DND-41 (cell line): ENCODE results near the gene CPA2.
A peak's percentile ranks its signal among the peaks of the same experiment; 100 is the strongest.

Experiments used
- ATAC-seq: fragments of 200-7000 bp; cut with Tn5 transposase; 3 replicates; pipeline ENCODE4 v1.9.1; 2021; ENCODE audit warnings: low read depth; ENCODE audit not compliant: insufficient read depth
- DNase-seq: peaks from one replicate; pipeline ENCODE4 v3.0.0-alpha.2; 2020
- H2AFZ ChIP-seq: 2 replicates; pipeline ENCODE4 v1.6.0; 2012; ENCODE audit warnings: low read depth, low read length
- H3K27ac ChIP-seq: 2 replicates; pipeline ENCODE4 v1.5.1; 2012; ENCODE audit warnings: low read length, inconsistent platforms
- H3K27me3 ChIP-seq: fragments of 200-600 bp; sonication (generic); 2 replicates; pipeline ENCODE4 v1.6.0; 2012; ENCODE audit warnings: low read length, mild to moderate bottlenecking, inconsistent platforms; ENCODE audit not compliant: insufficient read depth, poor library complexity
- H3K36me3 ChIP-seq: 2 replicates; pipeline ENCODE4 v1.5.1; 2012; ENCODE audit warnings: low read length, inconsistent platforms; ENCODE audit not compliant: insufficient read depth
- H3K4me1 ChIP-seq: 2 replicates; pipeline ENCODE4 v1.5.1; 2012; ENCODE audit warnings: mild to moderate bottlenecking, low read length; ENCODE audit not compliant: insufficient read depth
- H3K4me2 ChIP-seq: 2 replicates; pipeline ENCODE4 v1.6.0; 2012; ENCODE audit warnings: mild to moderate bottlenecking, moderate library complexity, low read length, inconsistent platforms; ENCODE audit not compliant: insufficient read depth
- H3K4me3 ChIP-seq, 2 experiments: fragments of 200-600 bp in 1 of 2; shearing (Covaris generic) in 1 of 2; 2 replicates each; pipeline ENCODE4 v1.5.1; 2012 to 2016; ENCODE audit warnings: inconsistent platforms in 2 of 2, low read length in 2 of 2, mild to moderate bottlenecking in 2 of 2, low read depth in 1 of 2, moderate library complexity in 1 of 2
- H3K79me2 ChIP-seq: 2 replicates; pipeline ENCODE4 v1.6.0; 2012; ENCODE audit warnings: low read length, inconsistent platforms; ENCODE audit not compliant: insufficient read depth
- H3K9ac ChIP-seq: 2 replicates; pipeline ENCODE4 v1.6.0; 2012; ENCODE audit warnings: low read depth, mild to moderate bottlenecking, inconsistent platforms, low read length, moderate library complexity
- H3K9me3 ChIP-seq: 2 replicates; pipeline ENCODE4 v1.5.1; 2012; ENCODE audit warnings: low read length, moderate library complexity, mild to moderate bottlenecking, inconsistent platforms; ENCODE audit not compliant: insufficient read depth, severe bottlenecking
- H4K20me1 ChIP-seq: 2 replicates; pipeline ENCODE4 v1.6.0; 2012; ENCODE audit warnings: low read length; ENCODE audit not compliant: insufficient read depth
- EZH2 ChIP-seq: IDR thresholded peaks from 3 replicates; pipeline ENCODE4 v1.6.1; 2012; ENCODE audit warnings: borderline replicate concordance, low read depth, mild to moderate bottlenecking, moderate library complexity, low read length, inconsistent platforms; ENCODE audit not compliant: severe bottlenecking
- TF ChIP-seq, protein P1 (sequence below): IDR thresholded peaks from 2 replicates; pipeline ENCODE4 v1.5.1; 2012; ENCODE audit warnings: borderline replicate concordance, low read length, moderate library complexity, mild to moderate bottlenecking; ENCODE audit not compliant: poor library complexity, severe bottlenecking; ENCODE audit errors: extremely low read depth

The CPA2 gene

DNA sequence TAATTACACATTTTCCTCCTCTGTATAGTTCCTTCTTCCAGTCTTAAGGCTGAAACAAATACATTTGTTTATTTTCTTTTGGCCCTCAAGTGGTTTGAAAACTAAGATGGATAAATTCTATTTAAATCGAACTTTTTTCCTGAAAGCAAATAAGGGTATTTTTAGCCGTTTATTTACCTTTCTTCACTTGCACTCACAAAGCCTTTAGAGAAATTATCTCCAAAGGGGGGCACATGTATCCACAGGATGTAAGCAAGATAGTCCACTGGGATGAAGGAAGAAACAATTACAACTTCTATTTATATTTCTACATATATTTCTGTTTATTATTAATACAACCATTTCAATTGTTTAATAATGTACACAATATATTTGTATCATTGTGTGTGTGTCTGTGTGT lies 36.5 kb downstream of the CPA2 start:
- H3K79me2 ChIP-seq = no peaks in the 10 kb centered on the region
- H3K4me3 ChIP-seq = no peak overlapping the region
- H3K36me3 ChIP-seq = no peaks in the 10 kb centered on the region
- H3K9ac ChIP-seq = no peak overlapping the region
- no peaks in the 10 kb centered on the region for H3K9me3 ChIP-seq
- no peak for ATAC-seq
- no peak overlapping the region for H3K4me2 ChIP-seq
- no peak overlapping the region for H3K27ac ChIP-seq
- TF ChIP-seq, protein P1, sequence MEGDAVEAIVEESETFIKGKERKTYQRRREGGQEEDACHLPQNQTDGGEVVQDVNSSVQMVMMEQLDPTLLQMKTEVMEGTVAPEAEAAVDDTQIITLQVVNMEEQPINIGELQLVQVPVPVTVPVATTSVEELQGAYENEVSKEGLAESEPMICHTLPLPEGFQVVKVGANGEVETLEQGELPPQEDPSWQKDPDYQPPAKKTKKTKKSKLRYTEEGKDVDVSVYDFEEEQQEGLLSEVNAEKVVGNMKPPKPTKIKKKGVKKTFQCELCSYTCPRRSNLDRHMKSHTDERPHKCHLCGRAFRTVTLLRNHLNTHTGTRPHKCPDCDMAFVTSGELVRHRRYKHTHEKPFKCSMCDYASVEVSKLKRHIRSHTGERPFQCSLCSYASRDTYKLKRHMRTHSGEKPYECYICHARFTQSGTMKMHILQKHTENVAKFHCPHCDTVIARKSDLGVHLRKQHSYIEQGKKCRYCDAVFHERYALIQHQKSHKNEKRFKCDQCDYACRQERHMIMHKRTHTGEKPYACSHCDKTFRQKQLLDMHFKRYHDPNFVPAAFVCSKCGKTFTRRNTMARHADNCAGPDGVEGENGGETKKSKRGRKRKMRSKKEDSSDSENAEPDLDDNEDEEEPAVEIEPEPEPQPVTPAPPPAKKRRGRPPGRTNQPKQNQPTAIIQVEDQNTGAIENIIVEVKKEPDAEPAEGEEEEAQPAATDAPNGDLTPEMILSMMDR = no peak
- H2AFZ ChIP-seq = no peak overlapping the region
- no peaks in the 10 kb centered on the region for H4K20me1 ChIP-seq
- peaks cover 15% of the 10 kb centered on the region for H3K27me3 ChIP-seq
- no peak for DNase-seq
- H3K4me1 ChIP-seq = no peaks in the 10 kb centered on the region

DNA sequence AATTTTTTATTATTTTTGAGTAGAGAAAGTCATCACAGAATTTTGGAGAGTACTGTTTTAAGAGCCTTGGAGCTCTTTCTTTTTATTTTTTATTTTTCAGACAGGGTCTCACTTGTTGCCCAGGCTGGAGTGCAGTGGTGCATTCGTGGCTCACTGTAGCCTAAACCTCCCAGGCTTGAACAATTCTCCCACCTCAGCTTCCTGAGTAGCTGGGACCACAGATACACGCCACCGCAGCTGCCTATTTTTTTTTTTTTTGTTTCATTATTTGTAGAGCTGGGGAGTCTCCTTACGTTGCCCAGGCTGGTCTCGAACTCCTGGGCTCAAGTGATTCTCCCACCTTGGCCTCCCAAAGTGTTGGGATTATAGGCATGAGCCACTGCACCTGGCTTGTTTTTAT lies 36.9 kb downstream of the CPA2 start:
- TF ChIP-seq, protein P1 = no peak
- TF ChIP-seq EZH2 = no peak
- H3K27ac ChIP-seq = no peak overlapping the region
- peaks cover 15% of the 10 kb centered on the region for H3K27me3 ChIP-seq
- DNase-seq (peak; percentile 11), ATAC-seq (peak; percentile 45; the same call in 1 of the 3 replicates)
- H3K4me1 ChIP-seq = no peaks in the 10 kb centered on the region
- H3K9ac ChIP-seq = no peak overlapping the region
- H4K20me1 ChIP-seq = no peaks in the 10 kb centered on the region
- no peaks in the 10 kb centered on the region for H3K79me2 ChIP-seq
- H3K4me2 ChIP-seq = no peak overlapping the region
- no peak overlapping the region for H2AFZ ChIP-seq
- no peak overlapping the region for H3K4me3 ChIP-seq
- H3K9me3 ChIP-seq = no peaks in the 10 kb centered on the region
- H3K36me3 ChIP-seq = no peaks in the 10 kb centered on the region

DNA sequence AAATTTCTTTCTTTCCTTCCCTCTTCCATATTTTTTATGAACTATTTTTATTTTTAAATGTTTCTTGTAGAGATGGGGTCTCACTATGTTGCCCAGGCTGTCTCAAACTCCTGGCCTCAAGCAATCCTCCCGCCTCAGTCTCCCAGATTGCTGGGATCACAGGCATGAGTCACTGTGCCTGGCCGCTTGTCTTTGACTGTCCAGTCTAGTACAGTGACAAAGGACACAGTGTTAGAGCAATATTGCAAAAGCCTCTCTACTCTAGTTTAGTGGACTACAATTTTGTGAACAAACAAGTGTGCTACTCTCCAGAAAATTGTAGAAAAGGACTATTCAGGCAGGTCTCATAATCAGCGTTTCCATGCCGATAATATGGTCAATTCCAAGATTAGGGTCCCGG lies 37.3 kb downstream of the CPA2 start:
- TF ChIP-seq, protein P1 = no peak
- TF ChIP-seq EZH2 = no peak
- Histone ChIP-seq H3K9me3 (no peaks in the 10 kb centered on the region), H4K20me1 (no peaks in the 10 kb centered on the region), H2AFZ (no peak overlapping the region), H3K9ac (no peak overlapping the region), H3K27me3 (peaks cover 13% of the 10 kb centered on the region), H3K4me1 (no peaks in the 10 kb centered on the region), H3K36me3 (no peaks in the 10 kb centered on the region), H3K4me2 (no peak overlapping the region), H3K4me3 (no peak overlapping the region), H3K79me2 (no peaks in the 10 kb centered on the region), H3K27ac (no peak overlapping the region)
- no peak for DNase-seq
- ATAC-seq = no peak

DNA sequence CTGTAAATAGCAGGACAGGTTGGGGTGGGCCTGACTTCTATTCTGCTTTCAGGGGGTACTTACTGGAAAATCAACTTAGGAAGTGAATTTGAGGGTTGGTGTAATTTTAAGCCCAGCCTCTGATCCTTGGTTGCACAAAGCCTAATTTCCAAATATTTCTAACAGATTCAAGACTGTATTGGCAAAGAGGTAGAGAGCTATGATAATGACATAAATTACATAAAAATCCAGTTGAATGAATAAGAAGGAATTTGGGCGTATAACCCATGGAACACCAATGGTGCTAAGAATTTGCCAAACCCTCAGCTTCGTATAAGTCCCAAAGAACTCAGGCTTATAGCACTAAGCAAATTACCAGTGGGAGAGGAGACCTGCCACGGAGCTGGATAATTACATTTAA lies 38.2 kb downstream of the CPA2 start:
- Histone ChIP-seq H3K4me3 (no peak overlapping the region), H3K4me2 (no peak overlapping the region), H3K79me2 (no peaks in the 10 kb centered on the region), H4K20me1 (no peaks in the 10 kb centered on the region), H3K9ac (no peak overlapping the region), H3K9me3 (no peaks in the 10 kb centered on the region), H3K27me3 (peaks cover 4% of the 10 kb centered on the region), H2AFZ (no peak overlapping the region), H3K27ac (no peak overlapping the region), H3K36me3 (no peaks in the 10 kb centered on the region), H3K4me1 (no peaks in the 10 kb centered on the region)
- ATAC-seq = no peak
- no peak for DNase-seq
- no peak for TF ChIP-seq EZH2
- TF ChIP-seq, protein P1 = no peak
